Kidney glomerular epithelial cell (primary cell): ENCODE measurements around the gene HARS1.
"Not testable (repeated sequence)": the region's sequence is repeated elsewhere in the genome, so short reads cannot be mapped to it uniquely, and the experiment has no call there.

ENCODE experiments used
- DNase-seq: peaks from one replicate; lab custom pipeline; 2025; lab: John Stamatoyannopoulos, UW

The HARS1 gene

GRCh38 chr5:140633501-140633900, 57.7 kb downstream of the HARS1 start:
- DNase-seq, result no peak

DNA sequence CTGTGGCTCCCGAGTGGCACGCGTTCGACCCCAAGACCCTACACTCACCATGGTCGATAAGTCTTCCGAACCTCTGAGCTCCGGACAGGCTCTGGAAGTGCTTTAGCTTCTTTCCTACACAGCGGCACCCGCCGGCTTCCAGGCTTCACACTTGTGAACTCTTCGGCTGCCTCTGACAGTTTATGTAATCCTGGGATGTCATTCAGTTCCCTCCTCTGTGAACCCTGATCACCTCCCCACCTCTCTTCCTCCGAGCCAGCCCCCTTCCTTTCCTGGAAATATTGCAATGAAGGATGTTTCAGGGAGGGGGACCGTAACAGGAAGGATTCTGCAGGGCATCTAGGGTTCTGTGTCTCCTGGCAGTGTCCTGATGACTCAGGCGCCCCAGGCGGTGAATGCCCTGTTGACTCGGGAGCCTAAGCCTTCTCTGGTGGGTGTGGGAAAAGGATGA, 58.1 kb downstream of the HARS1 start, which contains the start of gene CD14:
Gene CD14 (minus strand): TSS at position 155 of the 451 bp plus-strand sequence. CDS start 104 bp downstream, at position 51.
- DNase-seq, result no peak

DNA sequence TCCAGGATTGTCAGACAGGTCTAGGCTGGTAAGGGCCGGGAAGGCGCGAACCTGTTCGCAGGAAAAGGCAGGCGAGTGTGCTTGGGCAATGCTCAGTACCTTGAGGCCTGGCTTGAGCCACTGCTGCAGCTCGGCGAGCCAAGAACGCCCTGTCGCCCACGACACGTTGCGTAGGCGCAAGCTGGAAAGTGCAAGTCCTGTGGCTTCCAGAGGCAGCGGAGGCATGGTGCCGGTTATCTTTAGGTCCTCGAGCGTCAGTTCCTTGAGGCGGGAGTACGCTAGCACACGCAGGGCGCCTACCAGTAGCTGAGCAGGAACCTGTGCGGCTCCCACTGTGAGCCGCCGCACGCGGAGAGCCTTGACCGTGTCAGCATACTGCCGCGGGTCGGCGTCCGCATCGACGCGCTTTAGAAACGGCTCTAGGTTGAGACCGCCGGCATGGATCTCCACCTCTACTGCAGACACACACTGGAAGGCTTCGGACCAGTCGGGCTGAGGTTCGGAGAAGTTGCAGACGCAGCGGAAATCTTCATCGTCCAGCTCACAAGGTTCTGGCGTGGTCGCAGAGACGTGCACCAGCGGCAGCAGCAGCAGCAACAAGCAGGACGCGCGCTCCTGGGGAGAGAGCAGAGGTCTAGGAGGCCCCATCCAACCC, 58.7 kb downstream of the HARS1 start:
- no peak for DNase-seq

- no peak for DNase-seq
These were observed 59.3 kb downstream of the HARS1 start for GRCh38 chr5:140631831-140632365.

- DNase-seq, result no peak
These were observed 60.1 kb downstream of the HARS1 start for GRCh38 chr5:140631036-140631417.

DNA sequence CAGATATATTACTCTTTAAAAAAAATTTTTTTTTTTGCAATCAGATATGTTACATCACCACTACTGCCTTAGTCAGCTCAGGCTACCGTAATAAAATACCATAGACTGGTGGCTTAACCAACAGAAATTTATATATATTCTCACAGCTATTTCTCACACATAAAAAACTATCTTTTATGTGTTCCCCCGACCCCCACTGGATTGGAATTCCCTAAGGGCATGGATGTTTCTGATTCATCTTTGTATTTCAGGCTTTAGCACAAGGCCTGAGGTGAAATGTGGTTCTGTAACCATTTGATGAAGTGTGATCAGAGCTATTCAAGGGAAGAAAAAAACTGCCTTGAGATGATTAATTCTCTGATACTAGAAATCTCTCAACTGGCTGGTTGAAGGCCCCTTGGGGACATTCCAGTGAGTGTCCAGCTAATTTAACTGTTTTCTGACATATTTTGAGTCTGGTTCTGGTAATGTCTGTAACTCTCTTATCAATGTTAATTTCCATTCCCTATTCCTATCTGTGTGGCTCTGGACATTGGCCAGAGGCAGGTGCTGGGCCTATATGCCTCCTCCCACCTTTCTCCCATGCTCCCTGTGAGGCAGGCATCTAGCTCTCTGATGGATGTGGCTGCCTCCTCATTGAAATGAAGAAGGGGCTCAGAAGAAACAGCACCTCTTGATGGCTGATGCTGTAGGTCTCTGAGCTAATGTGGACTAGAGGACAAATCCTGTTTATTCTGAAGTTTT, 60.7 kb downstream of the HARS1 start:
- no peak for DNase-seq

DNA sequence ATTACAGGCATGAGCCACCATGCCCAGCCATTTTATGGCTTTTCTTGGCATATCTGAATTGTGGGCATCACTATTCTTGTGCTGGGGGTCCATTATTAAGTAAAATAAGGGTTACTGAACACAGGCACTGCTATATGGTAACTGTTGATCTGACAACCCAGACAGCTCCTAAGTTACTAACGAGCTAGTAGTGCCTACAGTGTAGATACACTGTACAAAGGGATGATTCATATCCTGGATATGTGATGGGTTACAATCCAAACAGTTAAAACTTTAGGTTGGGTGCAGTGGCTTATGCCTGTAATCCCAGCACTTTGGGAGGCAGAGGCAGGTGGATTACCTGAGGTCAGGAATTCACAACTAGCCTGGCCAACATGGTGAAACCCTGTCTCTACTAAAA, 62.5 kb downstream of the HARS1 start:
- no peak for DNase-seq

DNA sequence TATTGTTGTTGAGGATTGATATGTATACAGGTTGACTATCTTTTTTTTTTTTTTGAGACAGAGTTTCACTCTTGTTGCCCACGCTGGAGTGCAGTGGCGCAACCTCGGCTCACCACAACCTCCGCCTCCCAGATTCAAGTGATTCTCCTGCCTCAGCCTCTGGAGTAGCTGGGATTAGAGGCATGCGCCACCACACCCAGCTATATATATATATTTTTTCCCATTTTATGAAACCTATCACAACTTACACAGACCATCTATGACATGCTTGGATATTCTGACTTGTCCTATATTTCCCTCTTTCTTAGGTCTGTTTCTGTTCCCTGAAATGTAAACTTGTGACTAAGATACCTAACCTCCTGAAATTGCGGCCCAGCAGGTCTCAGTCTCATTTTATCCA, 63.2 kb downstream of the HARS1 start:
- DNase-seq, result no peak

GRCh38 chr5:140624886-140625285, 66.3 kb downstream of the HARS1 start:
- DNase-seq, result not testable (repeated sequence)
